ENCODE measurements around the gene MAN1C1.

MAN1C1 gene

DNA sequence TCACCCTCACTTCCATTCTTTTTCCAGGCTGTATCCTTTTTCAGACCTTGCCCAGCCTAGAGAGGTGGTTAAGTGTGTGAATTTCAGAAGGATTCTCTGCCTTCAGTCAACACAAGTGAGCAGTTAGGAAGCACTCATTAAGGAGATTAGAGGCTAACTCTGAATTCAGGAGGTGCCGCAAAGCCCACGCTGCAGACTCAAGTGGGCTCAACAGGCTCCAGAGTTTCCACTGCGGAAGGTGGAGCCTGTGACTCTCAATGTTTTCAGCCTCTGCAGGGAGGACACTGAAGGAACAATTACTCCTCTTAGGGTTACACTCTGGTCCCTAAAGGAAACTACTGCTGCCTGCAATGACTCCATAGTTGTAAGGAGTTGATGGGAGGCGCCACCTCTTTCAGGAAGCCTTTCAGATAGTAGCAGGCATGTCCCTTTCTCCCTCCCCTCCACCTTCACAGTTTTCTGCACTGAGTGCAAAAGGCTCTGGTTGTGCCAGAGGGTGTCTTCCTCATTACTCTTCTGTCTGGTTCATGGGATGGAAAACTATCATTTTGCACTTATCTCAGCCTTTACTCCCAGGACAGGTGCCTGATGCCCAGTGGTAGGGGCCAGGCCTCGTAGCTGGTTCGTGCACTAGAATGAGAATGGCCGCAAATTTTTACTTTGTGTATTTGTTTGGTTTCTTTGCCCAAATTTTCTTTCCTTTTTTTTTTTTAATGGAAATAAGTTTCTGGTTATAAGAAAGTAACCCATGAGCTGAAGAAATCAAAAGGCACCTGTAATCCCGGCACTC is 128.2 kb downstream of the MAN1C1 start:
- no peak for DNase-seq

DNA sequence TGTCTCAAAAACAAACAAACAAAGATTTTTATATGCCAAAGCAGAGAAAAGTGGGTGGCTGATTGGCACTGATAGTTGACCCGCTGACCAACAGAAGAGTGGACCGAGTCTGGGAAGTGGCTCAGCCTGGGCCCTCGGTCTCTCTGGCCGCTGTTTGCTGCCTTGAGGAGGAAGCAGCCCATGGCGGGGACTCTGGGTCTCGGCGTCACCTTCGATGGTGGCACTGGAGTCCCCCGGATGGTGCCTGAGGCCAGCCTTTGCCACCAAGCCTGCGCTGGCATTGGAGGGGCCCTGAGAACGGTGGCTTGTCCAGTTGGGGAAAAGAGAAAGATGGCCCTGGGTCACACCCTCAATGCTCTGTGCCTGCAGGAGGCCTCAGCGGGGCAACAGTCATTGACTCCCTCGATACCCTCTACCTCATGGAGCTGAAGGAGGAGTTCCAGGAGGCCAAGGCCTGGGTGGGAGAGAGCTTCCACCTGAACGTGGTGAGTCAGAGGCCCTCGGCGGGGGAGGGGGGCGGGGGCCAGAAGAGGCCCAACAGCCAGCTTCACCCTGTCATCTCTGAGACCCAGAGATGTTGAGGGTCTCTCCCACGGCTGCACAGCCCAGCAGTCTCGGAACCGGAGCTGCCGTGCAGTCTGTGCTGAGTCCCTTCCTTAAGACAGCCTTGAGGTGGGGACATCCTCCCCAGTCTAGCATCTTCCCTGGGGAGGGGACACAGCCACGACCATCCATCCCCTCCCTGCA is 129.9 kb downstream of the MAN1C1 start:
- DNase-seq = no peak

DNA sequence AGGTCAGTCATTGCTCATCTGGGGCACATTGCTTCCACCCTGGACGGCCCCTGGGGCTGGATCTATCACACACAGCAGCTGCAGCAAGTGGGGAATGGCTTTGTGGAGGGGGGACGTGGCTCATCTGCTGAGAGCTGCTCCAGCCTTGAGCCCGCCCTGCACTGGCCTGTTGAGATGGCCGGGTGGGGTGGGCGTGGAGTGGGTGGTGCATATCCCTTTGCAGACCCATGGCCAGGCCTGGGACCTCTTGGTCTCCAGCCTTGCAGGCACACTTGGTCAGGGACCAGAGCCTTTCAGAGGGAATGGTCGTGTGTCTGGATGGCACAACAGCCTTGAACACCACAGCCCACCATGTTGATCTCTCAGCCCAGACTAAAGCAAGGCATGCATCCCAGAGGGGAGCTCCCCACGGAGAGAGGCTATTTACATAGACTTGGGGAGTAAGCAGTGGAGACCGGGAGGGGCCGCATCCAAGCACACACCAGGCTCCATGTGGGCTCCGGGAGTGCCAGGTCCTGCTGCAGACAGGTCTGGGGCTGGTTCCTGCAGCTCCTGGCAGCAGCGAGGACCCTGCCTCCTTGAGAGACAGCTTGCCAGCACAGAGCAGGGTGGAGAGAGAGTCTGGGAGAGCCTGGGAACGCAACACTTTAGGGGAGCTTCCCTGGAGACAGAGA is 130.6 kb downstream of the MAN1C1 start:
- no peak for DNase-seq

DNA sequence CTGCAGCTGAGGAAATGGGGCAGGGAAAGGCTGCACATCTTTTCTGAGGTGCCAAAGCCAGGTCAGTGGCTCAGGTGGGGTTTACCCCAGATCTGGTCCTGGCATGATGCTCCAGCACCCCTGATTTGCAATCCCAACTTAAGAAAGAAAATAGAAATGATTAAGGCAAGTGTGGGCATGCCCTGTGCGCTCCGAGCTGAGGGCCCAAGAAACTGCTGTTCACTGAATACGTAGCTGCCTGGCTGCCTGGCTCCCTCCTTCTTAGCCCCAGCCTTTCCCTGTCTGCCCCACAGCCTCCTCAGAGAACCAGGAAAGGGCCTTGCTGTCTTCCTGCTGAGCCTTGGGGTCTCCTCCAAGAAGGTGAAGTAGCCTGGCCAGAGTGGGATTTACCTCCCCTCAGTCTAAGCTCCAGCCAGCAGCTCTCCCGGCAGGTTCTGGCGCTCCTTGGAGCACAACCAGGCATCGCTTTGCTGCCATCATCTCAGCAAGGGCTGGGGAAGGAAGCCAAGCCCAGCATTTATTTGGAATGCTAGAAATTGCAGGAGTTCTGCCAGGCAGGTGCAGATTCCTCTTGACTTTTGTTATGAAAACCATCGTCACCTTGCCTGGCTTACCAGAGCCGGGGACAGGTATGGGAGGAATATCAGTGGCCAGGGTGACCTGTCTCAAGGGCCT is 132.1 kb downstream of the MAN1C1 start:
- DNase-seq = no peak

DNA sequence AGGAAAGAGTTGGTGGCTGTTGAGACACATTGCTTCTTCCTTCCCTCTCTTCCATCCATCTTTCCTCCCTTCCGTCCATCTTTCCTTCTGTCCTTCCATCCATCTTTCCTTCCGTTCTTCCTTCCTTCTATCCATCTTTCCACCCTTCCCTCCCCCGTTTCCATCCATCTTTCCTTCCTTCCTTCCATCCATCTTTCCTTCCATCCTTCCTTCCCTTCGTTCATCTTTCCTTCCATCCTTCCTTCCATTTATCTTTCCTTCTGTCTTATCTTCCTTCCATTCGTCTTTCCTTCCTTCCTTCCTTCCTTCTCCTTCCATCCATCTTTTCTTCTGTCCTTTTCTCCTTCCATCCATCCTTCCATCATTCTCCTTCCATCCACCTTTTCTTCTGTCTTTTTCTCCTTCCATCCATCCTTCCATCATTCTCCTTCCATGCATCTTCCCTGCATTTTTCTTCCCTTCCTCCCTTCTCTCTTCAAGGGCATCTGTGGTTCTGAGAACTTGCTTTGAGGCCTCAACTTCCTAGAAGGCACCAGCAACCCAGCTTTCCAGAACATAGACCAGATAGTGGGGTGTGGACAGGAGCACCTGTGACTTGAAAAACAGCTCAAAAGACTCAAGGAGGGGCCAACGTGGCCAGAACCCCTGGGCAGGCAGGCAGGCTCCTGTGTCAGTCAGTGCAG is 134.5 kb downstream of the MAN1C1 start:
- DNase-seq = no peak

DNA sequence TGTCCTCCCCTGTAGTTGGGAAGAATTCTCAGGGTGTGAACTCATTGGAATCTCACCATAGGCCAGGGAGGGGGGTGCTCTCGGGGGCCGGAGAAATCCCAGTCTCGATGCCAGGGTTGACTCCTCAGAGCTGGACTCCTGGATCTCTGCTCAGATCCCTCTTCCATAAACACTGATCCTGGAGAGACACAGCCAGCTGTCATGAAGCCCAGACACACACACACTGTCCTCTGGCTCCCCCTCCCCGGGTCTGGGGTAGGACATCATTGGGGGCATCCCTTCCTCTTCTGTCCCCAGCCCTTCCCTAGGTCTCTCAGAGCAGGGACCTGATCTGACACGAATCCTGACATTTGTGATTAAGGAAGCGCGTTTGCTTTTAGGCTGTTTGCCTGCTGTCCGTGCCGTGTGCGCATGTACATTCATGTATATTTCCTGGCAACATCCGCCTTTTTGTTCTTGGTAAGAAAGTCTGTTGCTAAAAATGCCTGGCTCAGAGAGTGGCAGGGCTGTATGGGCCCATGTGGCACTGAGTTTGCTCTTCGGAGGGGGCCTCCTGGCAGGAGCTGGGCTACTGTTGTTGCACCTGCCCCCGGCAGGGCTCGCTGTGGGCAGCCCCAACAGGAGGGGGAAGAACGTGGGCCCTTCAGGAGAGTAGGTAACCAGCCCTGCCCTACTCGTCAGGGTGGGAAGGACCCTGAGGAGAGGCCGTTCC is 138.0 kb downstream of the MAN1C1 start:
- DNase-seq = peak; percentile 32

DNA sequence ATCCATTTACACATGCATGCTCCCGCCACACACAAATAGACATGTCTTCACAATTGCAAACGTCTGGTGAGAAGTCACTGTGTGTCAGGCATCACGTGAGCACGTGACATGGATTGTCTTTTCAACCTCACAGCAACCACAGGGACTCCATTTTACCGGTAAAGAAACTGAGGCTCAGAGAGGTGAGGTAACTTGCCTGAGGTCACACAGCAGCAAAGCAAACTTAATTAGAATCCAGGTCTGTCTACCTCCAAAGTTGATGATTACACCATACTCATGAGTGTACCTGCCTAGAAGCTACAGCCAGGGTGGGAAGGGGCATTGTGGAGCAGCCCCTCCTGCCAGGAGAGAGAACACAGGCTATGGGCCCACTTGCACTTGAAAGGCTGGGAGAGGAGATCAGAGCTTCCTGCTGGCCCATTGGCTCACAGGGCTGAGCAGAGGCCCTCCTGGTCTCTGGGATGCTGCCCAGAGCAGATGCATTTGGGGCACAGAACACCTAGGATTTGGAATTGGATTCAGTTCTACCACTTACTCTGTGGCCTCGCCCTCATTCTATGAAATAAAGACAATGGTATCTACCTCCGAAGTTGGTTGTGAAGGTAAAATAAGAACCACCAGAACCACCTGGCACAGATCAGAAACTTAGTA is 139.0 kb downstream of the MAN1C1 start:
- DNase-seq = no peak

DNA sequence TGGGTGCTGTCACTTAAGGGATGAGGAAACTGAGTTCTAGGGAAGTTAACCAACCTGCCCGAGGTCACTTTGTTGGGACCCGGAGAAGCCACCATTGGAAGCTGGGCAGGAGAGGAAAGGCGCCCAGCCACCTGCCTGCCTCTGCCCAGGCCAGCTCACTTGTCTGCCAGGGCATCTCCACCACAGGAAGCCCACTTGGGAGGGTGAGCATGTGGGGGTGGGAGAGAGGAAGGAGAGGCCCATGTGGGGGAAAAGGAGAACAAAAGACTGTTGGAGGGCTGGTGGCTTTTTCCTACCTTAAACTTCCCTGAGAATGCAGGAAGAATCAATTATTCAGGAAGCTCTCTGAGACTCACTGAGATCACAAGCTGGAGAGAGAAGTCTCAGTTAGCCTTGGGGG is 139.6 kb downstream of the MAN1C1 start:
- DNase-seq = no peak

DNA sequence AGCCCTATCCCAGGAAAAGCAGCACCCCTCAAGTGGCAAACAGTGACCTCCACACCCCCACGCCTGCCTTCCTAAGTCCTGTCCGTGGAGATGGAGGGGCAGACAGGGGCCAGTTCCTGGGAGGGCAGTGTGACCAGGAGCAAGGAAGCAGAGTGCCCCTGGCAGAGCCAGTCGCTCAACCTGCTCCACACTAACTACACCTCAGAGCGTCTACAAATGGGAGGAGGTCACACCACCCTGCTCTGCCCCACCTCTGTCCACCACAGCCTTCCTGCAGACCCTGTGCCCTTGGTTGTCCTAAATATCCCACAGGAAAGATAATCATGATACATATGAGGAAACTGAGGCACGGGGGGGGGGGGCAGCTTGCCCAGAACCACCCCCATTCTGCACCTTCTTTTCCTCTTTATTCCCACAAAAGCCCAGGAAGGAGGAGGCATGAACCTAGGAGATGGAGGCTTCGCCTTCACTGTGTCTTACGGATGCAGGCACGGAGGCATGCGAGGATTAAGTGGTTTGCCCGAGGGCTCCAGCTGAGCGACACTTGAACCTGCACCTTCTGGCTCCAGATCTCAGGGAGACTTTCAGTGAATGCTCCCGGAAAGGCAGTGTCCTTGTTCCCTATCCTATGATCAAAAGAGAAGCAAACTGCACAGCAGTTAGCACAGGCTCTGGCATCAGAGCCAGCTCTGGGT is 140.7 kb downstream of the MAN1C1 start:
- no peak for DNase-seq

DNA sequence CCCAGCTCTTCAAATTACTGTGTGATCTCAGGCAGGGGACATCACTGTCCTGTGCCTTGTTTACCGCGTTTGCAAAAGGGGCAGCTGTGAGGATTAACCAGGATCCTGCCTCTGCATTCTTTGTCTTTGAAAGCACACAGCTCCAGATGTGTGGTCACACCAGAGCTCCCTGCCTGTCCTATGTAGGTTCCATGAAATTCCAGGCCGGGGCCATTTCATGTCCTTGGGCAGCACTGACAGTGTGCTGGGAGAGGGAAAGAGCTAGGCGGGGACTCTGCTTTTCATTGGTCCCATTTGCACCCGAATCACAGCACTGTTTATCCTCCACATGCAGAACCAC is 141.2 kb downstream of the MAN1C1 start:
- no peak for DNase-seq

DNA sequence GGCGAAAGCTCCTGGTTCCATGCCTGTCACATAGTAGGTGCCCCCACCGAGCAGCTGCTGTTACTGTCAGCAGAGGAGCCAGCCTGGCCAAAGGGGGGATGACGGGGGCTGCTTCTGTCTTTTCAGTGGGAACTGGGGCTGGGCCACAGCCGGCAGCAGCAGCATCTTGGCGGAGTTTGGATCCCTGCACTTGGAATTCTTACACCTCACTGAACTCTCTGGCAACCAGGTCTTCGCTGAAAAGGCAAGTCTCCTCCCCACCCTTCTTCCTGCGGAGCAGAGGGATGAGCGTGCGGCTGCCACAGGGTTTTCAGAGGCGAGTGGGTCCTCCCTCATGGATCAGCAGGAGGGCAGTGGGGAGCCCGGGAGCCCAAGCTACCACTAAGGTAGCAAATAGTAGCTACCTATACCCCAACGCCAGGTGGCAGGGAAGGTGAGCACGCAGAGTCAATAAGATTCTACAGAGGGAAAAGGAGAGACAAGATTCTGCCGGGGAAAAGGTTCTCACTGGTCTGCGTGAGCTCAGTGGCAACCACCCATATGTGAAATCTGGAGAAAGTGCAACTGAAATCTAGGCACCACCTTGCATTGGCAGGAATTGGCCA is 142.0 kb downstream of the MAN1C1 start:
- no peak for DNase-seq

DNA sequence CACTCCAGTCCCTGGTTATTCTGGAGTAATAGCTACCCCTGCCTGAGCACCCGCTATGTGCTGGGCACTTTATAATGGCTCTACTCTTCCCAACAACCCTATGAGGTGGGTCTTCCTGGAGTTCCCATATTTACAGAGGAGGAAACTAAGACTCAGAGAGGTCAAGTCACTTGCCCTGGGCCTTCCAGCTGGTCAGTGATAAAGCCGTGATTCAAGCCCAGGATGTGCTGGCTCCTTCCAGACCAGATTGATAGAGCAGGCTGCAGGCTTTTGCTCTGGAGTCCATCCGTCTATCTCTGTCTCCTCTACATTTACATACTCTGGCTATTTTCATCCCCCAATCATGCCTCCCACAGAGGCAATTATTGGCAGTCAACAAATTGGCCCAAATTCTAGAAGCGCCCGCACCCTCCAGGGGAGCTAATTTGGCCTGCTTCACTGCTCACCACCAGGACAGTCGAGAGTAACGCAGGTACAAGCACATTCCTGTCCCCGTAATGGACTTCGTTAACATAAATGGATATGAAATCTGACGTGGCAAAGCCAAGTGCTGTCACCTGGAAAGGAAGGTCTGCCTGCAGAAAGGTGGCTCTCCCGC is 143.6 kb downstream of the MAN1C1 start:
- DNase-seq = no peak

DNA sequence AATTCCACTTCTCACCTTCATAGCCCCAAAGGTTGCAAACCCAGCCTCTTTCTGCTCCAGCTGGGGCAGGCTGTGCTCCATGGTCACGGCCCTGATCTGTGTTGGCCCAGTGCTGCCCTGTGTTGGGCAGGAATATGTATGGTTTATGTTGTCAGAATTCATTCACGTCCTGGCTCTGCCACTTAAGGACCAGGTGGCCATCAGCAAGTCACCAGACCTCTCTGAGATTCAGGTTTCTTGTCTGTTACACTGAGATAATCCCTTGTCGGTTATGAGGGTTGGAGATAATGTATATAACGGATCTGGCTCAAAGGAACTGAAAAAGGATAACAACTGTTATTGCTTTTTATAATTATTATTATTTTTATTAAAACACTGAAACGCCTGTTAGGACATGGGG is 144.3 kb downstream of the MAN1C1 start:
- no peak for DNase-seq

DNA sequence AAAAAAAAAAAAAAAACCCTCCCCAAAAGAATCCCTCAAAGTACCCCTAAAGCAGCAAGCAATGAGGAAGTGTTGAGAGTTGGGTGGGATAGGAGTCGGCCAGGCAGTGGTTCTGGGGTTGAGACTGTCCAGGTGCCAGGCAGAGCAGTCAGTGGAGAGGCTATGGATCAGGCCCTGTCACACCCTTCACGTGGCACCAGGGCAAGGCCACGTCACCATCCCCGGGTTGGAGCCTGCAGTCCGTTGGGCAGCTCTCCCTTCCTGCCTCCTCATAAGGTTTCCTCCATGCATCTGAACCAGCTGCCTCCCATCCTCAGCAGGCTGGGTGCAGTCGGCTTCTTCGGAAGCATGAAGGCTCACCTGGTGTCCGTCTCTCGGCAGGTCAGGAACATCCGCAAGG is 146.9 kb downstream of the MAN1C1 start:
- DNase-seq = no peak

DNA sequence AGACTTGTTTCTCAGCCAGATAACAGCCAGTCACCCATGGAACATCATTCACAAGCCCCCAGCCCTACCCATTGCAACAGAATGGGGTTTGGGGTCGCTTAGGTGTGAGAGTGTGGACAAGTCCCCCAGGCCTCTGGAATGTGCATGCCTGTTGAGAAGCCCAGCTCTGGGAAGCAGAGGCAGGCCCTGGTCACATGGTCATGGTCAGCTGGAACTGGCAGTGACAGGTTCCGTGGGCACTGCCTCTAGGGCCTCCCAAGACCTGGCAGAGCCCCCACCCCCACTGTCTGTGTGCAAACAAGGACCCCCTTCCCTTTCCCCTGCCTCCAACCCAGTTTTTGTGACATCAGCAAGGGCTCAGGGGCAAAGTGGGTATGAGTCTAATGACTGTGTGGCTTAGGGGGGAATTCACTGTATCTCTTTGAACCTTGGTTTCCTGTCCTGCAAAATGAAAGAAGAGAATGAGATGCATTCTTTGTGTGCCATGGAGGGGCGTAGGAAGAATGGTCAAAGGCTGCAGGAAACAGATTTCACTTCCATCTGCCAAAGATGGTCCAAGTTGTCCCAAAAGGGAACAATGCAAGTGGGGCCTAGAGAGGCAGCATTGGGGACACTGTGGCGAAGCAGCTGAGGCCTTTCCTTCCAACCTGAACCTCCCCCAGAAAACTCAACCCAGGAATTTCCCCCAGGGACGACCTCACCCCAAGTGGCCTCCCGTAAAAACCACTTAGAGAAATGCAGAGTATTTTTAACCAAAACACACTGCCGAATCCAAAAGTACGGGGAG is 148.7 kb downstream of the MAN1C1 start:
- DNase-seq = no peak

DNA sequence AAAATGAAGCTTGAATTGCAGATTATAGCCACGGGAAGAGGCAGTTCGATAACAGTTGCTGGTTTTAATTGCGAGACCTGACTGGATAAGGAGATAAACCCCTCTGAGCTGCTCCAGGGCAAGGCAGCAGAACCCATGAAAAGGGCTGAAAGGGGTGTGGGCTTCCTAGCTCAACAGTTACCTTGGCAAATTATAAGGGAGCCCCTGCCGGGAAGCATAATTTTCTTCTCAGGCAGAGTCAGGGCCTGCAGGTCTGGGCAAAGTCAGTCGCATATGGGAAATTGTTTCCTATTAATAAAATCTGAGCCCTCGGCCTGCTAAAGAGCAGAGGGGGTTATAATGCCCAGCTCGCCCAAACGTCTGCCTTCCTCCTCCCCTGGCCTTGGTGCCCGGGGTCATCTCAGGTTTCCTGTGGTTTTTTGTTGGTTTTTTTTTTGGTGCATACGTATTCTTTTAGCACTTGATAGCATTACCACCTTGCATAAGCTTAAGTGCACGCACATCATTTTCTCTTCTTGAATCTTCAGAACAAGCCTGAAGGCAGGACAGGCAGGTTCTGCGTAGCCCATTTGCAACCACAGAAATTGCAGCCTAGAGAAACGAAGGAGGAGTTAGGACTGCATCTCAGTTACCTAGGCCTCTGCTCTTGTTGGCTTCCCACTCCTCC is 149.5 kb downstream of the MAN1C1 start:
- no peak for DNase-seq

DNA sequence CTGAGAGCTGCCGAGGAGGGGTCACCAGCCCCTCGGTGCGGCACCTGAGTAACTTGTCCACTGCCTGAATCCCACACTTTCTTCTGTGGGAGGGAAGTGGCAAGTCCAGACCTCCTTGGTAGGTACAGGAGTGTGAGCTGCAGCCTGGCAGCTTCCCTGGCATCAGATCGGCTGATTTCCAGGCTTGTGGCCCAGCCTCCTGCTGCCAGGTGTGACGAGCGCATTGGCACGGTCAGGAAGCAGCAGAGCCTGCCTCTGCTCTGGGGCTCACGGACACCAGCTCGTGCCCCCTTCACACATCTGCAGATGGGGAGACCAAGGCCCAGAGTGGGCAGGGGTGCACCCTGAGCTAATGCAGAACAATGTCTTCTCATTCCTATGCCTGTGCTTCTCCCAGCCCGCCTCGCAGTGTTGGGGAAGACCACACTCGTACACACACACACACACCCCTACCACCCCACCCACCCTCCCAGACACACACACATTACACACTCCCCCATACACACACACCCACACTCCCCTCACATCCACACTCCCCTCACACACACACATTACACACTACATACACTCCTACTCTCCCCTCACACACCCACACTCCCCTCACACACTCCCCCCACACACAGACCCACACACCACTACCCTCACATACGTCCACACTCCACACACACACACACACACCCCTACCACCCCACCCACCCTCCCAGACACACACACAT is 150.3 kb downstream of the MAN1C1 start:
- no peak for DNase-seq

DNA sequence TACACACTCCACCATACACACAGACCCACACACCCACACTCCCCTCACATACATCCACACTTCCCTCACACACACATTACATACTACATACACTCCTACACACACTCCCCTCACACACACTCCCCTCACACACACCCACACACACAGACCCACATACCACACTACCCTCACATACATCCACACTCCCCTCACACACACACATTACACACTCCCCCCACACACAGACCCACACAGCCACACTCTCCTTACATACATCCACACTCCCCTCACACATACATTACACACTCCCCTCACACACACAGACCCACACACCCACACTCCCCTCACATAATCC is 150.8 kb downstream of the MAN1C1 start:
- no peak for DNase-seq

Data from activated CD4-positive, alpha-beta T cell treated with anti-CD3 and anti-CD28 coated beads, Interleukin-2, amount 50 U/mL, for 1 hour (primary cell).